CD4-positive, alpha-beta T cell treated with Interleukin-15 for 4 hours (primary cell): ENCODE results near the gene SEC24C.
"Not testable (repeated sequence)": the region's sequence is repeated elsewhere in the genome, so short reads cannot be mapped to it uniquely, and the experiment has no call there.

Source experiments
- DNase-seq: peaks from one replicate; pipeline ENCODE4 v3.0.0-alpha.2; 2020; ENCODE audit warnings: low spot score

Gene SEC24C

GRCh38 chr10:73772281-73773151 lies 28.3 kb downstream of the SEC24C start:
- peak; percentile 83 for DNase-seq

GRCh38 chr10:73773152-73773879 lies 29.1 kb downstream of the SEC24C start:
- DNase-seq: no peak

GRCh38 chr10:73774637-73775036 lies 30.5 kb downstream of the SEC24C start:
- peak; percentile 57 for DNase-seq

- DNase-seq: no peak
Observed at GRCh38 chr10:73779018-73779417, 34.8 kb downstream of the SEC24C start.

GRCh38 chr10:73779539-73780197 lies 35.5 kb downstream of the SEC24C start:
- no peak for DNase-seq

GRCh38 chr10:73780301-73780700 lies 36.1 kb downstream of the SEC24C start:
- DNase-seq: no peak

GRCh38 chr10:73780966-73781365 lies 36.8 kb downstream of the SEC24C start:
- no peak for DNase-seq

GRCh38 chr10:73781548-73781878 lies 37.3 kb downstream of the SEC24C start:
- no peak for DNase-seq

GRCh38 chr10:73781879-73782748 lies 37.9 kb downstream of the SEC24C start, which contains the start of gene CHCHD1:
TSS of gene CHCHD1 (plus strand) at chr10:73782048. CDS start at chr10:73782076, 28 bp downstream.
- DNase-seq: peak; percentile 86

GRCh38 chr10:73782749-73783085 lies 38.5 kb downstream of the SEC24C start:
- DNase-seq: no peak

- peak; percentile 89 for DNase-seq
Observed at GRCh38 chr10:73785211-73785720, 41.1 kb downstream of the SEC24C start, which contains the start of gene ZSWIM8. TSS of gene ZSWIM8 (plus strand) at chr10:73785606. CDS start at chr10:73785879, 273 bp downstream.

- peak; percentile 25 for DNase-seq
Observed at GRCh38 chr10:73785721-73786511, 41.7 kb downstream of the SEC24C start.

- no peak for DNase-seq
Observed at GRCh38 chr10:73786512-73786885, 42.3 kb downstream of the SEC24C start.

- DNase-seq: not testable (repeated sequence)
Observed at GRCh38 chr10:73787031-73787800, 43.0 kb downstream of the SEC24C start.

GRCh38 chr10:73788864-73789658 lies 44.9 kb downstream of the SEC24C start:
- no peak for DNase-seq

GRCh38 chr10:73789659-73790055 lies 45.5 kb downstream of the SEC24C start:
- DNase-seq: no peak

GRCh38 chr10:73790886-73791625 lies 46.9 kb downstream of the SEC24C start:
- DNase-seq: no peak

GRCh38 chr10:73791871-73792400 lies 47.8 kb downstream of the SEC24C start:
- DNase-seq: no peak
